Mucosa of descending colon (tissue), 3 donors: ENCODE results near the gene DEFB113. TPM values are rescaled to one million over a fixed set of nuclear protein-coding genes. Genes with fewer than 3 reads are reported as not detected.

Experiments
- ATAC-seq: fragments of 200-7000 bp; cut with Tn5 transposase; one replicate; pipeline ENCODE4 v1.9.1; 2020; ENCODE audit warnings: mild to moderate bottlenecking, moderate library complexity
- DNase-seq, 3 donors: peaks; one replicate each; pipeline ENCODE4 v3.0.0-alpha.2; 2020
- H3K36me3 ChIP-seq: fragments of 200-600 bp; one replicate; pipeline ENCODE4 v1.8.0; 2021; ENCODE audit warnings: low read depth, mild to moderate bottlenecking
- H3K4me1 ChIP-seq: fragments of 200-600 bp; one replicate; pipeline ENCODE4 v1.8.0; 2021; ENCODE audit warnings: low read depth, mild to moderate bottlenecking
- H3K4me3 ChIP-seq: fragments of 200-600 bp; one replicate; pipeline ENCODE4 v1.8.0; 2021; ENCODE audit warnings: mild to moderate bottlenecking
- H3K9me3 ChIP-seq: fragments of 200-600 bp; one replicate; pipeline ENCODE4 v1.8.0; 2021; ENCODE audit warnings: mild to moderate bottlenecking
- intact Hi-C, 2 donors: fragments of 100-400 bp; cut with DNase I in 1 of 2; cut with micrococcal nuclease in 1 of 2; formaldehyde crosslinking; loops; one replicate each; pipeline versions ENCODE4 v1.11.0 to v1.11.1; 2022; cut with DNase I, micrococcal nuclease
- total RNA-seq, 3 donors: library from RNA; stranded (reverse); fragmentation: NEBNext Ultra II Directional in 2 of 3; extraction: Animal tissue kit (Norgen Biotek cat#: 25700) in 2 of 3; gene quantifications; one replicate each; pipeline versions ENCODE4 v1.2.1 to v1.2.4, GENCODE V29; 2021 to 2023
- TF ChIP-seq, protein P1 (sequence below): fragments of 200-600 bp; IDR thresholded peaks from one replicate; pipeline ENCODE4 v1.8.0; 2022; ENCODE audit warnings: antibody characterized with exemption, mild to moderate bottlenecking
- donor health status: DM: no; HTN: no; CAD: no; lungs with moderate emphysema.
- donor health status: DM: no; HTN: no; CAD: no.
- donor health status: DM: no; HTN: yes; CAD: no.

The DEFB113 gene
- total RNA-seq, 3 donors from 2014 or later: not detected

DNA sequence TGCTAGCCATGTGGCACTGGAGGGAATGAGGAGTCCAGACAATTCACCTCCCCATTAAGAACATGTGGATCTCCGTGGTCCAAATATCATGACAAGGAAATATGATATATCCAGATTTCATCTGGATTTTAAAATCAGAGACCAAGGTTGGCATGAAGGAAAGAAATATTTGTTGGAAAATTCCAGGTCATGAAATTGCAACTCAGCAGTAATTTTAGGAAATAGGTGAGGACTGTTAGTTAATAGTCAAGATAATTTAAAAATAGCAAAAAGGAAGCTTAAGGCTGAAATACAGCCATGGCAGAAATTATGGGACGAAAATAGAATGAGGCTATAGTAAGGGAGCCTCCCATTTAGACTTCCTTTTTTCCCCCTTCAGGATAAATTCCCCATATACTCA, 32.4 kb downstream of the DEFB113 start:
- Histone ChIP-seq H3K4me1 (no peaks in the 10 kb centered on the region), H3K4me3 (no peak overlapping the region), H3K9me3 (no peaks in the 10 kb centered on the region), H3K36me3 (no peaks in the 10 kb centered on the region)
- intact Hi-C loops: no loop called here
- TF ChIP-seq, protein P1, sequence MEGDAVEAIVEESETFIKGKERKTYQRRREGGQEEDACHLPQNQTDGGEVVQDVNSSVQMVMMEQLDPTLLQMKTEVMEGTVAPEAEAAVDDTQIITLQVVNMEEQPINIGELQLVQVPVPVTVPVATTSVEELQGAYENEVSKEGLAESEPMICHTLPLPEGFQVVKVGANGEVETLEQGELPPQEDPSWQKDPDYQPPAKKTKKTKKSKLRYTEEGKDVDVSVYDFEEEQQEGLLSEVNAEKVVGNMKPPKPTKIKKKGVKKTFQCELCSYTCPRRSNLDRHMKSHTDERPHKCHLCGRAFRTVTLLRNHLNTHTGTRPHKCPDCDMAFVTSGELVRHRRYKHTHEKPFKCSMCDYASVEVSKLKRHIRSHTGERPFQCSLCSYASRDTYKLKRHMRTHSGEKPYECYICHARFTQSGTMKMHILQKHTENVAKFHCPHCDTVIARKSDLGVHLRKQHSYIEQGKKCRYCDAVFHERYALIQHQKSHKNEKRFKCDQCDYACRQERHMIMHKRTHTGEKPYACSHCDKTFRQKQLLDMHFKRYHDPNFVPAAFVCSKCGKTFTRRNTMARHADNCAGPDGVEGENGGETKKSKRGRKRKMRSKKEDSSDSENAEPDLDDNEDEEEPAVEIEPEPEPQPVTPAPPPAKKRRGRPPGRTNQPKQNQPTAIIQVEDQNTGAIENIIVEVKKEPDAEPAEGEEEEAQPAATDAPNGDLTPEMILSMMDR: no peak
- ATAC-seq (no peak), DNase-seq (no peak)

DNA sequence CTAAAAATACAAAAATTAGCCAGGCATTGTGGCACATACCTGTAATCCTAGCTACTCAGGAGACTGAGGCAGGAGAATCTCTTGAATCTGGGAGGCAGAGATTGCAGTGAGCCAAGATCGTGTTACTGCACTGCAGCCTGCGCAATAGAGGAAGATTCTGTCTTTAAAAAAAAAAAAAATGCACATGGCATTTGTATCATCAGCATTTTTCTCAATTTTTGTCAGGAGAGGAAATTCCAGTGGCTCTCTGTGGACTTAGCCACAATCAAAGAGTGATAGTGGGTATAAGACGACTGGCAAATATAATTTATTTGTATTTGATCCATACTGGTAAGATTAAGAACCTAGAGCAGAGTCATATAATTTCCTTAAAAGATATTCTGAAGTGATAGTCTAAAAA, 34.0 kb downstream of the DEFB113 start:
- intact Hi-C loops: no loop called here

DNA sequence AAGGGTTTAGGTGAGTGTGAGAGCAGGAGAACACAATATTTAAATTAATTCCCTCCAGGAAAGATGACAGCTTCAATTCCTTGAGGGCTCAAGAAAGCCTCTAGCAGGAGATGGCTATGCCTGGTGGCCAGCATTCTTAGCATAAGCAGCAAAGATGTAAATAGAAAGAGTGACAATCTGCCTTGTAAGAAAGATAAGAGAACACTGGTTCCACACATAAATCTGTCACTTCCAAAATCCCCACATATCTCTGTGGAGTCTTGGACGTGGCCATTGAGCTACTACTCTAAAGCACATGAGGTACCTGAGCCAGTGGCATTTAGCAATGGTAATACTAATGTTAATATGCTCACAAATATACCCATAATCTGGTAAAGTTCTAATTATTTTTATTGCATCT, 34.7 kb downstream of the DEFB113 start:
- no peak overlapping the region for H3K4me3 ChIP-seq
- TF ChIP-seq, protein P1: no peak

More for the DNA sequence above, 34.0 kb downstream of the DEFB113 start:
- H3K9me3 ChIP-seq: no peaks in the 10 kb centered on the region
- no peak for ATAC-seq
- no peaks in the 10 kb centered on the region for H3K4me1 ChIP-seq
- TF ChIP-seq, protein P1: no peak
- no peak overlapping the region for H3K4me3 ChIP-seq
- H3K36me3 ChIP-seq: no peaks in the 10 kb centered on the region
- DNase-seq: no peak

DNA sequence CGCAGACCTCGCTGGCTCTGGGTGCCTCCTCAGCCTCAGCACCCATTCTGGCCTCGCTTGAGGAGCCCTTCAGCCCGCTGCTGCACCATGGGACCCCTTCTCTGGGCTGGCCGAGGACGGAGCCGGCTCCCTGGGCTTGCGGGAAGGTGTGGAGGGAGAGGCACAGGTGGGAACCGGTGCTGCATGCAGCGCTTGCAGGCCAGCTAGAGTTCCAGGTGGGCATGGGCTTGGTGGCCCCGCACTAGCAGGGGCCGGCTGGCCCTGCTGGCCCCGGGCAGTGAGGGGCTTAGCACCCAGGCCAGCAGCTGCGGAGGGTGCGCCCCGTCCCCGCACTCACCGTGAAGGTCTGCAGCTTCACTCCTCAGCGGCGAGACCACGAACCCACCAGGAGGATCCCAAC, 35.9 kb downstream of the DEFB113 start:
- no peaks in the 10 kb centered on the region for H3K4me1 ChIP-seq
- intact Hi-C loops: no loop called here
- H3K9me3 ChIP-seq: no peaks in the 10 kb centered on the region
- DNase-seq: peak in 1 of 3 donors; percentile 40
- no peak overlapping the region for H3K4me3 ChIP-seq
- TF ChIP-seq, protein P1: no peak
- no peak for ATAC-seq
- no peaks in the 10 kb centered on the region for H3K36me3 ChIP-seq

More for the DNA sequence above, 34.7 kb downstream of the DEFB113 start:
- H3K9me3 ChIP-seq: no peaks in the 10 kb centered on the region
- no peaks in the 10 kb centered on the region for H3K36me3 ChIP-seq
- DNase-seq (no peak), ATAC-seq (no peak)
- intact Hi-C loops: no loop called here
- H3K4me1 ChIP-seq: no peaks in the 10 kb centered on the region

DNA sequence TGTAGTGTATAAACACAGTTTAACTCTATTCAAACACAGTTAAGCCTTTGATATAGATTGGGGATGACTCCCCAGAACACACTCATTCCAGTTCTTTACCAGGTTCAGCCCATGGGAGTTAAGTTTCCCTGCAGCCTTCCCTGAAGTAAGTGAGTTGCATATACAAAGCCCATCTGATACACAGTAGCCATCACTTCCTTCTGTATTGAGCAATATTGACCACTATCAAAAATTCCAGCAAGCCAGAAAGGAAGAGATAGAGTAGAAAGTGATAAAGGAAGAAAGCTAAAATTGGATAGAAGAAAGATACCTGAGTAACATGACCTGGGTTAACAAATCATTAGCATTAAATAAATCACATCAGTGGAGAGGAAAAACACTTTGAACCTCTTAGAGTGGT, 40.1 kb downstream of the DEFB113 start:
- Histone ChIP-seq H3K36me3 (no peaks in the 10 kb centered on the region), H3K9me3 (no peaks in the 10 kb centered on the region), H3K4me3 (no peak overlapping the region), H3K4me1 (no peaks in the 10 kb centered on the region)
- ATAC-seq (no peak), DNase-seq (no peak)
- TF ChIP-seq, protein P1: no peak
- intact Hi-C loops: no loop called here

DNA sequence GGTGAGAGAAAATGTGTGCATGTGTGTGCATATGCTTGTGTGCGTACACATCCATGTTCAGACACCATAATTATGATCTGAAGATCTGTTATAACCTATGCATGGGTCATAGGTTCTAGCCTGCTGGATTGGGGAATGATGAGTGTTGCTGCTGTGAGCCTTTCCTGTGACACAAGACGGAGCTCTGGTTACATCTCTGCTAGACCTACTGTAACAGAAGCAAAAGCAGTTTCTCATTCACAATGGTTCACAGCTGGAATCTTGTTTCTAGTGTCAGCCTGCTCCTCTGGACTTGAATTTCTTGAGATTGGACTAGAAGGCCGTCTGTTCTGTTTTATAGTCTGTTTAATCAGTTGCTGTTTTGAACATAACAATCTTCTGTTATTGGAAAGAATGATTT, 45.6 kb downstream of the DEFB113 start:
- no peak for DNase-seq
- Histone ChIP-seq H3K9me3 (no peaks in the 10 kb centered on the region), H3K4me3 (no peak overlapping the region), H3K36me3 (no peaks in the 10 kb centered on the region), H3K4me1 (no peaks in the 10 kb centered on the region)
- ATAC-seq: no peak
- intact Hi-C loops: no loop called here
- TF ChIP-seq, protein P1: no peak
